Sigmoid colon (tissue), 4 donors: Measurements from ENCODE around the gene HDLBP.

ENCODE experiments used
- EP300 ChIP-seq, 4 donors: sonication (generic); formaldehyde crosslinking; IDR thresholded peaks; one replicate each; pipeline ENCODE4 v1.6.1; 2017; ENCODE audit warnings: antibody characterized with exemption in 4 of 4
- POLR2AphosphoS5 ChIP-seq, 4 donors: sonication (generic); formaldehyde crosslinking; IDR thresholded peaks; one replicate each; pipeline ENCODE4 v1.6.1; 2017; ENCODE audit warnings: antibody characterized with exemption in 4 of 4
- TF ChIP-seq, protein P1 (sequence below), 4 experiments: fragments of 450-650 bp in 3 of 4; fragments of 200-600 bp in 1 of 4; IDR thresholded peaks; one replicate each; pipeline ENCODE4 v1.5.1; 2016 to 2019; ENCODE audit warnings: antibody characterized with exemption in 4 of 4, mild to moderate bottlenecking in 3 of 4, moderate library complexity in 2 of 4

DNA sequence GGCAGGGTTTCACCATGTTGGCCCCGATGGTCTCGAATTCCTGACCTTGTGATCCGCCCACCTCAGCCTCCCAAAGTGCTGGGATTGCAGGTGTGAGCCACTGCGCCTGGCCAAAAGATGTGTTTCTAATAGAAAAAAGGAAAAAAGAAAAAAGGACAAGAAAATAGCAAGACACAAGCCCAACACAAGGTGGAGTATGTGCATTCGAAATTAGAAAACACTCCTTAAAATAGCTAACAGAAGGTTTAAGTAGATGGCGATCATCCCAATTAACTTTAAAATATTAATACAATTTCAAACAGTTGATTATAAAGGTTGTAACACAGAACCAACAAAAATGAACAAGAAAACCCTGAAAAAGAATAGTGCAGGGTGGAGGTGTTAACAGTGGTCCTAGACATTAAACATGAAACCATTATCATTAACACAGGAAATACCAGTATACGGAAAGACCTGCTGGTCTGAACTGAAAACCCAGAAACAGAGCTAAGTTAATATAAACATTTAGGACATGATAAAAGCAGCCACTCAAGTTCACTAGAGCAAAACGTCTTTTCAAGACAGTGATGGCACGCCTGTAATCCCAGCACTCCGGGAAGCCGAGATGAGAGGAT is 57.9 kb downstream of the HDLBP start:
- TF ChIP-seq, protein P1, sequence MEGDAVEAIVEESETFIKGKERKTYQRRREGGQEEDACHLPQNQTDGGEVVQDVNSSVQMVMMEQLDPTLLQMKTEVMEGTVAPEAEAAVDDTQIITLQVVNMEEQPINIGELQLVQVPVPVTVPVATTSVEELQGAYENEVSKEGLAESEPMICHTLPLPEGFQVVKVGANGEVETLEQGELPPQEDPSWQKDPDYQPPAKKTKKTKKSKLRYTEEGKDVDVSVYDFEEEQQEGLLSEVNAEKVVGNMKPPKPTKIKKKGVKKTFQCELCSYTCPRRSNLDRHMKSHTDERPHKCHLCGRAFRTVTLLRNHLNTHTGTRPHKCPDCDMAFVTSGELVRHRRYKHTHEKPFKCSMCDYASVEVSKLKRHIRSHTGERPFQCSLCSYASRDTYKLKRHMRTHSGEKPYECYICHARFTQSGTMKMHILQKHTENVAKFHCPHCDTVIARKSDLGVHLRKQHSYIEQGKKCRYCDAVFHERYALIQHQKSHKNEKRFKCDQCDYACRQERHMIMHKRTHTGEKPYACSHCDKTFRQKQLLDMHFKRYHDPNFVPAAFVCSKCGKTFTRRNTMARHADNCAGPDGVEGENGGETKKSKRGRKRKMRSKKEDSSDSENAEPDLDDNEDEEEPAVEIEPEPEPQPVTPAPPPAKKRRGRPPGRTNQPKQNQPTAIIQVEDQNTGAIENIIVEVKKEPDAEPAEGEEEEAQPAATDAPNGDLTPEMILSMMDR (IDR thresholded peaks at IDR 0.05), result peak in 1 of 4 experiments; percentile 14
- TF ChIP-seq POLR2AphosphoS5 (IDR thresholded peaks at IDR 0.05), result no peak
- TF ChIP-seq EP300 (IDR thresholded peaks at IDR 0.05), result no peak
